ENCODE data around the gene HS3ST4. TPM values are rescaled to one million over a fixed set of nuclear protein-coding genes. Genes with fewer than 3 reads are reported as not detected.

The HS3ST4 gene
- total RNA-seq, 1 experiment from 2014 or later, result not detected

- BruUV-seq (replicated peaks), result no TSS peak
- POLR2A ChIA-PET, result no interaction called here
- H3K27me3 Mint-ChIP-seq (ENCODE audit: insufficient read depth, unreplicated experiment), result no peaks in the 10 kb centered on the region
Measured at GRCh38 chr16:25707553-25707952, 15.8 kb downstream of the HS3ST4 start.

DNA sequence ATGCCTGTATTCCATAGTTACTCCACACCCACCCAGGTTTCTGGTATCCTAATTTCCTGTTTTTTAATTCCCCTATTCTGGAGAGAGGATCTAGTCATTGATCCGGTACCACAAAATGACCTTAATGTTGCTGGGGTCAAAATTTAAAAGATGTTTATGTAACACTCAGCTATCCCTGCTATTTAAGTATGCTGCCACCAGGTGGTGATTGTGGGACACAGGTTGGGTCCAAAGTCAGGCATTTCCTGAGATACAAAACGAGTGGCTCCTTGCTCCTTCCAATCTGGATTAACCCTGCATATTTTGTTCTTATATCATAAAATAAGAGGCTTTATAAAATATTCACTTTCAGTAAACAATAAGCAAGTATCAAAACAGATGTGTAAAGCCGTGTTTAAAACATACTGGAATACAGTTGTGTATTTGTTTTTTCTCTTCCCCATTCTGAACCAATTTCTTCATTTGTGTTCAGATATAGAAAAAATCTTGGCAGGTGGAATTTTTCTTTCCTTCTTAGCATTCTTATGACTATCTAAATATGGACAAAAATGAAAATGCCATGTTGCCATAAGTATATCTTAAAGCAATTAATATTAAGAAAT is 16.3 kb downstream of the HS3ST4 start:
- BruUV-seq (replicated peaks), result no TSS peak
- DNase-seq (ENCODE audit: unreplicated experiment), result peak; percentile 8
- ChIA-PET POLR2A (no interaction called here), CTCF (interaction anchor here (1.0 to 1.9 kb wide), 2 partner anchors 176 to 430 kb away, joined by 4 to 11 read pairs; no protein-coding TSS in a partner anchor)
- TF ChIP-seq, protein P1, sequence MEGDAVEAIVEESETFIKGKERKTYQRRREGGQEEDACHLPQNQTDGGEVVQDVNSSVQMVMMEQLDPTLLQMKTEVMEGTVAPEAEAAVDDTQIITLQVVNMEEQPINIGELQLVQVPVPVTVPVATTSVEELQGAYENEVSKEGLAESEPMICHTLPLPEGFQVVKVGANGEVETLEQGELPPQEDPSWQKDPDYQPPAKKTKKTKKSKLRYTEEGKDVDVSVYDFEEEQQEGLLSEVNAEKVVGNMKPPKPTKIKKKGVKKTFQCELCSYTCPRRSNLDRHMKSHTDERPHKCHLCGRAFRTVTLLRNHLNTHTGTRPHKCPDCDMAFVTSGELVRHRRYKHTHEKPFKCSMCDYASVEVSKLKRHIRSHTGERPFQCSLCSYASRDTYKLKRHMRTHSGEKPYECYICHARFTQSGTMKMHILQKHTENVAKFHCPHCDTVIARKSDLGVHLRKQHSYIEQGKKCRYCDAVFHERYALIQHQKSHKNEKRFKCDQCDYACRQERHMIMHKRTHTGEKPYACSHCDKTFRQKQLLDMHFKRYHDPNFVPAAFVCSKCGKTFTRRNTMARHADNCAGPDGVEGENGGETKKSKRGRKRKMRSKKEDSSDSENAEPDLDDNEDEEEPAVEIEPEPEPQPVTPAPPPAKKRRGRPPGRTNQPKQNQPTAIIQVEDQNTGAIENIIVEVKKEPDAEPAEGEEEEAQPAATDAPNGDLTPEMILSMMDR (IDR thresholded peaks at IDR 0.05; ENCODE audit: unreplicated experiment), result peak; percentile 17
- intact Hi-C loops (cut with micrococcal nuclease), result no loop called here
- peaks cover 16% of the 10 kb centered on the region for H3K9me3 Mint-ChIP-seq (ENCODE audit: unreplicated experiment)
- H3K27ac Mint-ChIP-seq (ENCODE audit: low read depth, unreplicated experiment), result no peak overlapping the region
- H3K4me3 Mint-ChIP-seq (ENCODE audit: unreplicated experiment), result no peak overlapping the region
- no peaks in the 10 kb centered on the region for H3K36me3 Mint-ChIP-seq (ENCODE audit: insufficient read depth, unreplicated experiment)
- H3K4me1 Mint-ChIP-seq (ENCODE audit: insufficient read depth, unreplicated experiment), result no peaks in the 10 kb centered on the region
- no peaks in the 10 kb centered on the region for H3K27me3 Mint-ChIP-seq (ENCODE audit: insufficient read depth, unreplicated experiment)

More at GRCh38 chr16:25707553-25707952, 15.8 kb downstream of the HS3ST4 start:
- no peak for DNase-seq (ENCODE audit: unreplicated experiment)
- H3K4me1 Mint-ChIP-seq (ENCODE audit: insufficient read depth, unreplicated experiment), result no peaks in the 10 kb centered on the region
- no peak overlapping the region for H3K27ac Mint-ChIP-seq (ENCODE audit: low read depth, unreplicated experiment)
- intact Hi-C loops (cut with micrococcal nuclease), result no loop called here
- H3K4me3 Mint-ChIP-seq (ENCODE audit: unreplicated experiment), result no peak overlapping the region
- CTCF ChIA-PET, result interaction anchor here (1.0 to 1.9 kb wide), 2 partner anchors 175 to 430 kb away, joined by 4 to 11 read pairs; no protein-coding TSS in a partner anchor
- TF ChIP-seq, protein P1 (IDR thresholded peaks at IDR 0.05; ENCODE audit: unreplicated experiment), result no peak
- H3K36me3 Mint-ChIP-seq (ENCODE audit: insufficient read depth, unreplicated experiment), result no peaks in the 10 kb centered on the region
- peaks cover 22% of the 10 kb centered on the region for H3K9me3 Mint-ChIP-seq (ENCODE audit: unreplicated experiment)

GRCh38 chr16:25709213-25709612 is 17.5 kb downstream of the HS3ST4 start:
- H3K27me3 Mint-ChIP-seq (ENCODE audit: insufficient read depth, unreplicated experiment), result no peaks in the 10 kb centered on the region
- no peak overlapping the region for H3K4me3 Mint-ChIP-seq (ENCODE audit: unreplicated experiment)
- H3K4me1 Mint-ChIP-seq (ENCODE audit: insufficient read depth, unreplicated experiment), result no peaks in the 10 kb centered on the region
- peaks cover 7% of the 10 kb centered on the region for H3K9me3 Mint-ChIP-seq (ENCODE audit: unreplicated experiment)
- no TSS peak for BruUV-seq (replicated peaks)
- no peak overlapping the region for H3K27ac Mint-ChIP-seq (ENCODE audit: low read depth, unreplicated experiment)
- TF ChIP-seq, protein P1 (IDR thresholded peaks at IDR 0.05; ENCODE audit: unreplicated experiment), result no peak
- DNase-seq (ENCODE audit: unreplicated experiment), result no peak
- ChIA-PET POLR2A (no interaction called here), CTCF (interaction anchor here (1.0 kb wide), 1 partner anchor 431 kb away, joined by 5 read pairs; no protein-coding TSS in a partner anchor)
- H3K36me3 Mint-ChIP-seq (ENCODE audit: insufficient read depth, unreplicated experiment), result no peaks in the 10 kb centered on the region
- intact Hi-C loops (cut with micrococcal nuclease), result no loop called here

DNA sequence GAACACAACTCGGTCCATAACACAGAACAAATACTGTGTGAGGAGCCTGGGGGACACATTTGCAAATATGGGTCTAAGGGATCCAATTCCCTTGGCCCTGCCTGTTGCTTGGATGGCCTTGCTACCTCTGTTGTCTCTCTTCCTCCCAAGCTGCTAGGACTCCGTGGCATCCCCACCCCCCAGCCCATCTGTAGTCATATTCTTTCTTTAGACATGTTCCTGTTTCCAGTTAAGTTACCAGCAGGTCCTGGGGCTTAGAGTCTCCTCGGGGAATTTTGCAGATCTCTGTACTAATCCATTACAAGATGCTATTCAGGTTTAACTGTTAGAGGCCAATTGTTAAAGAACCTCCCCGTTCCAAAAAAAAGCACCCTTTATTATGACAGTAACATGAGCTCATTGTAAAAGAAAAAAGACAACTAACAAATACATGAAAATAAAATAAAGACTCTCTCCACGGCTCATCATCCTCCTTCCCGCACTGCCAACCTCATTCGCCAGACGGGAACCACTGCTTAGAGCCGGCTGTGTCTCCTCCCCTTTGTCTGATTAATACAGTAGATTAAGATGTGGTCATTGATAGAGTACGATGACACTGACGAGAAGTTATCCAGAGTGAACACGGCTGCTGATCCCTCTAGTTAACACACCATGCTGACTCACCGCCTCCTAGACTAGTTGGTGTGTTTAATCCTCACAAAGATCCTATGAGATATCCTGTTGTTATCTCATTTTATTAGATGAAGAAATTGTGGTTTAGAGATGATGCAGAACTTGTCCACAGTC is 22.2 kb downstream of the HS3ST4 start:
- no peak overlapping the region for H3K27ac Mint-ChIP-seq (ENCODE audit: low read depth, unreplicated experiment)
- POLR2A ChIA-PET, result no interaction called here
- intact Hi-C loops (cut with micrococcal nuclease), result no loop called here

More for the DNA sequence above, 22.2 kb downstream of the HS3ST4 start:
- no peak for DNase-seq (ENCODE audit: unreplicated experiment)
- CTCF ChIA-PET, result interaction anchor here (0.9 kb wide), 1 partner anchor 437 kb away, joined by 3 read pairs; no protein-coding TSS in a partner anchor
- TF ChIP-seq, protein P1 (IDR thresholded peaks at IDR 0.05; ENCODE audit: unreplicated experiment), result no peak
- Mint-ChIP-seq H3K4me1 (ENCODE audit: insufficient read depth, unreplicated experiment) (no peaks in the 10 kb centered on the region), H3K9me3 (ENCODE audit: unreplicated experiment) (no peaks in the 10 kb centered on the region), H3K27me3 (ENCODE audit: insufficient read depth, unreplicated experiment) (no peaks in the 10 kb centered on the region), H3K36me3 (ENCODE audit: insufficient read depth, unreplicated experiment) (no peaks in the 10 kb centered on the region), H3K4me3 (ENCODE audit: unreplicated experiment) (no peak overlapping the region)
- no TSS peak for BruUV-seq (replicated peaks)
